Measurements from ENCODE around the gene CPEB4.

Gene CPEB4

DNA sequence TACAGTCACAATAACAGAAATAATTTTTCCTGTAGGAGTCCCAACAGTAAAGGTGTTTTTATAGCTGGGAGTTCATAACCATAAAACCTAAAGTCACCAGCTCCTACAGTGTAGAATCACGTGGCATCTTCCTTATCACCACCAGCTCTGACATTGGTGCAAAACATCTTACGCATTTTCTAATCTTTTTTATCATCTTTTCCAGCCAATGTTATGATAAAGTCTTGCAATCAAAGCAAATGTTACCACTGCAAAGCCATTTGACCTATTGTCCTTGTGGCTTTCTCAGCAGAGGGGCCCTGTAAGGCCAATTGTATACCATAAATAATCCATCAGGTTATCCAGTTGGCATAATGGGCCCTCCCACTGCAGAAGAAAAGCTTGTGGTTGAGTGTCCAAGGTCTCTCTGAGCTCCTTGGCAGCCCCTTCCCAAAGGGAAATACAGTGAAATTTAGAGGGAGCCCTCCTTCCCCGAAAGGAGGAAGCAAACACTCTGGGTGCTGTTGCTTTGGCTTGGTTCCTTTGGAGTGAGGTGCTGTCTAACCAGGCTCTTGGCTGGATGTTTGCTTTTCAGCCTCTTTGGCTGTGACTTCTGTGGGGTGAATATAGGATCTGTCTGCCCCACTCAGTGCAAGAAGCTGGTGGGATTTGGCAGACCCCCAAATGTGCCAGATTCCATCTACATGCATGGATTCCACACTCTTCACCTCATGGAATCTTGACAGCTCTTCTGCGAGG lies 29.3 kb upstream of the CPEB4 start:
- DNase-seq (ENCODE audit: low read depth in 3 of 3), result no peak

DNA sequence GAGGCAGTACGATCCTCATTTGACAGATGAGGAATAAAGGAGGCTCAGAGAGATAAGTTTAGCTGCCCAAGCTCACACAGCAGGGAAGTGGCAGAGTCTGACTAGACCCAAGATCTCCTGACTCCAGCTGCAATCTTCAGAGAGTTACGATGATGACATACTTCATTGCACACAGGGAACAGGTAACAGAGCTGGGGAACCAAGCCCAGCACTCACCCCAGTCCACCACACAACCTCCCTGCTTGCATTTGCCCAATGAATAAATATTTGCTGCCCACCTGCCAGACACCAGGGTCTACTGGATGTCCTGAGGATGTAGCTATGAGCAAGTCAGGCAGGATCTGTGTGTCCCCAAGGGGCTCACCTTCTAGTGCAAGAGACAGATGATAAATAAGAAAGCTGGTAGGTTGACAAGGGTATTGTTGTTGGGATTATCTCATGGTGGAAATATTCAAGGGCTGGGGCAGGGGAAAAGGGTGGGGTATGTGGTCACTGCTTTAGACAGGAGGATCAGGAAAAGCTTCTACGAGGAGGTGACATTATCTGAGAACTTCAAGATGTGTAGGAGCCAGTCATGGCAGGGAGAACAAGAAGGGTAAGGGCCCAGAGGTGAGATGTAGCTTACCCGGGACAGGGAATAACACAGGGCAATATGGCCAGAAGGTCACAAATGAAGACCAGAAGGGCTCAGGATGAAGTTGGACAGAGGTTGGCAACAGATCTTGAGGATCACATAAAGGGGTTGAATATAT lies 28.6 kb upstream of the CPEB4 start:
- DNase-seq (ENCODE audit: low read depth in 3 of 3), result no peak

- DNase-seq (ENCODE audit: low read depth in 3 of 3), result no peak
Measured at GRCh38 chr5:173862047-173862477, 26.1 kb upstream of the CPEB4 start.

DNA sequence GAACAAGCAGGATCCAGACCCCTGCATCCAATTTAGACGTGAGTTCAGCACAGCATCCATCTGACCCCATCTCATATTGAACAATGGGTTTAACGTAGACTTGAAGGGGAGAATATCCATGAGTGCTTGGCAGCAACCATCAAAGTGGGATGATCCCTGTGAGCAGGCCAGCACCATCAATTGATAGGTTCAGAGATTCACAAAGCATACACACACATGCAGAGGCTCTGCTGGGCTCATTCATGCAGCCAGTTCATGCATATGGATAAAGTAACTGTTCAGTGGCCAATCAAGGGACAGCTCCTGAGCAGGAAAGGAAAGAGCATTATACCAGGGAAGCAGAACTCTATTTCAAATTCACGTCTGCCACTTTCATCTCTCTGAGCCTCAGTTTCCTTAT lies 24.8 kb upstream of the CPEB4 start:
- DNase-seq (ENCODE audit: low read depth in 3 of 3), result no peak

DNA sequence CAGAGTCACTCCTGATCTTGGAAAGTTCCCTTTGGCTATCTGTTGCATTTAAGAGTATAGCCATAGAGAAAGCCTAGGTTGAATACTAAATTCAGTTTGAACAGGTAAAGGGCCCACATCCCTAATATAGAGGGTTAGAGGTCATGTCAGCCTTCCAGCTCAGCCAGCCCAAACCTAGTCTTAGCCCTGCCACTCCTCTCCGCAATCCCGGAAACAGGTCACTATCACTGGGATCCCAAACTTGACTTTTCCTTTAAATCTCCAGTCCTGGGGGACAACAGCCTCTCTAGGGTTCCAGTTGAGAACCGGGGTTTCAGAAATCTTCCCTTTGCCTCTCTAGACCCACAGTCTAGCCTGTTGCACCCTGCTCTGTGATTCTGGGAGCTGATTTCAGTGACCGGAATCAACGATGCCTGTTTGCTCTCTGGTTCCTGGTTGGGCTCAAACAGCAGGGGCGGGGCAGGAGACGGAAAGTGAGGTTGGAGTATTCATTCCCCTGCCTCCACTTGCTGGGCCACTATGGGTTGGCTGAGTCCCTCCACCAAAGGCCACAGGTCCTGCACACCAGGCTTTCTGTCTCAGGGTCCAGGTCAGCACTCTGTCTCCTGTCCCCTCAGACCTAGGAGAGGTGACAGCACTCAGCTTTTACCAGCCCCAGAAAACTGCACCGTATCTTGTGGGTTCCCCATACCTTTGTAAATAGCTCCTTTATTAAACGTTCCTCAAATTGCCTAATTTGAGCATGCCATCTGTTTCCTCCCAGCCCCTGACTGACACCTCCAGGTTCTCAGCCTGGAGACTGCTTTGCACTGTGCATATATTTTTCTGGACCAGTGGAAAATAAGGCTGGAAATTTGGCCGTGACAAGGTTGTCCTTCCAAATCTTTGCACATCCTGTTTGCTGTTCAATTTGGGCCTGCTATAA lies 23.8 kb upstream of the CPEB4 start:
- DNase-seq (ENCODE audit: low read depth in 3 of 3), result no peak

- DNase-seq (ENCODE audit: low read depth in 3 of 3), result no peak
Measured at GRCh38 chr5:173866243-173866857, 21.8 kb upstream of the CPEB4 start.

DNA sequence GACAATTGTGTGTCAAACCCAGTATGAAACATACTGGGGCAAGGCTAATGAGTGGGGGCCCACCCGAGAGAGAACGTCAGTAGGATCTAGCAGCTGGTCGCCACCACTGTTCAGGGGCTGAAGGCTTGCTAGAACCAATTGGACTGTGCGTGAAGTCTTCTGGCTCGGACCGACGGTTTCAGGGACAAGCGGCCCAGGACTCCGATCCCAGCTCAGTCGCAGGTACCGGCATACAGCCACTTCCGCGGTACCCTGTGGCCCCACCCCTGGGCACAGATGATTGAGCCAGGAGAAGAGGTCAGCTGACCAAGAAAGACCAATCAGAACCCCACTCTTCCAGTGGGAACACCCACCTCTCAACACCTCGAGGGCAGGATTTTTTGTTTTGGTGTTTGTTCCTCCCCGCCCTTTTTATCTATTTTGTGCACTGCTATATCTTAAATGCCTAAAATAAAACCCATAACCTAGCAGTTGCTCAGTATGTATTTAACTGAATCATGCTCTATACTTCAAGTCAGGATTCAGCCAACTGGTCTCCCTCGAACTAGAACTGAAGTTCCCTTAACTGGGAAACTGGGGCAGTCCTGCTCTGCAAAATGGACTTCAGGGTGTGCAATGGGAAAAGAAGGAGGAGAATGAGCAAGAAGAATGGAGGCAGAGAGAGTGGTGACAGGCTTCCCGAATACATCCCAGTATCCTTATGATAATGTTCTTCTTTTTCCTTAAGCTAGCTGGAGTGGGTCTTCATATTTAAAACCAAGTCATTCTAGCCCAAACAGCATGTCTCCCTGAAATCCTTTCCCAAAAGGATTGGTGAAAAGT lies 21.1 kb upstream of the CPEB4 start:
- DNase-seq (ENCODE audit: low read depth in 3 of 3), result no peak

DNA sequence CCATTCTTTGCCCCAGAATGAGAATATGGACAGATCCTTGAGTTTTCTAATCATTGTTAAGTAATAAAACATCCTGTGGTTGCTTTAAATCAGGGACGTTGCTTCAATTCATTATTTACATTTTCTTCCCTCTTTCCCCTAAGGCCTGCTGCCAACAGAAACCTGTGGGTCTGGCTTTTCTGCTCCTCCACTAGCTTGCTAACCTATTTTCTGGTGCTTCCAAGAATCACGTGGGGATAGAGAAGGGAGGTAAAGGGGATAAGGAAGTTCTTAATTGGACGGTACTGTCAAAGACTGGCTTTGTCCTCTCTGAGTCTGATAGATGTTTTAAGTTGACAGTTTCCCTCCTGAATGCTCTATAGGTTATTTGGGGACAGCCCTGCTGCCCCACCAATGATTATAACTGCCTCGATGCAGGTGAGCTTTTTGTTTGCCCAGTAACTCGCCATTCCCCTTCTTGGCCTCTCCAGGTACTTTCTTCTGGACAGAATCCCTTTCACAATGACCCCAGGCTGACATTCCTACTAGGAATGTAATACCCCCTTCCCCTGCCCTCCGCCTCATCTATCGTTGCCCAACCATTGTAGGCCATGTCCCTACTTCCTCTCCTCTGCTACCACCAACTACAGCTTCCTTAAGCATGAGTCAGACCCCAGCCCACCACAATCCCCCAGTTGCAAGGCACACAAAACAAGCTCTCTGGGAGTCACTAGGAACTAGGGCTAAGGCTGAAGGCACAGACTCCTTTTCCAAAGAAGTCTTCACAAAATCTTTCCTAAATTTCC lies 19.9 kb upstream of the CPEB4 start:
- DNase-seq (ENCODE audit: low read depth in 3 of 3), result no peak

- DNase-seq (ENCODE audit: low read depth in 3 of 3), result no peak
Measured at GRCh38 chr5:173869316-173869715, 18.8 kb upstream of the CPEB4 start.

GRCh38 chr5:173872957-173873305 lies 15.2 kb upstream of the CPEB4 start:
- no peak for DNase-seq (ENCODE audit: low read depth in 3 of 3)

- no peak for DNase-seq (ENCODE audit: low read depth in 3 of 3)
Measured at GRCh38 chr5:173873306-173873922, 14.7 kb upstream of the CPEB4 start.

- no peak for DNase-seq (ENCODE audit: low read depth in 3 of 3)
Measured at GRCh38 chr5:173875189-173875588, 13.0 kb upstream of the CPEB4 start.

DNA sequence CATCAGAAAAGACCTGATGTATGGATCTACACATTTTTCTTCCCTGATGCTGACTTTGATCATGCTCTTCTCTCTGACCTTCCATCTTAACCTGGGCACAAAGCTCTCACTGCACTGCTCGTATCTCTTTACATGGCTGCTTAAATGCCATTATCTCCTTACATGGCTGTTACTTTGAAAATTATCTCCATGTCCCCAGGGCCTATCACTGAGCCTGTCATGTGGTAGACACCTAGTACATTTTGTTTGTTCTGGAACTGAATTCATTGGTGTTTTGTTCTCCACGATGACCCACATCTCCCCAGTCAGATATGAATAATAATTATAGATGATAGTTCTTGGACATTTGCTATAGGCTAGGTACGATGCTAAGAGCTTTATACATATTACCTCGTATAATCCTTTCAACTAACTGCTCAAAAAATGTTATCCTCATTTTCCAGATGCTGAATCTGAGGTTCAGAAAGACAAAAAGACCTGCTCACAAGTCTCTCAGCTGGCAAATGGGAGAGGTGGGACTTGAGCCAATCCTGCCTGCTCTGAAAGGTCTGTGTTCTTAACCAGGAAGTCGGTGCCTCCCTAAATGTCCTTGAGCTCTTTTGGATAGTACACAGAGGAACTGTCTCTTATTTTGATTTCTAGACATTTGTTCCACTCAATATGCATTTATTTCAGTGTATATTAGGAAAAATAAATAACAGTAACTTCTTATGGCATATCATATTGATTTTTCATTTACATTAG lies 9.8 kb upstream of the CPEB4 start:
- no peak for DNase-seq (ENCODE audit: low read depth in 3 of 3)

GRCh38 chr5:173880306-173880985 lies 7.7 kb upstream of the CPEB4 start:
- no peak for DNase-seq (ENCODE audit: low read depth in 3 of 3)

DNA sequence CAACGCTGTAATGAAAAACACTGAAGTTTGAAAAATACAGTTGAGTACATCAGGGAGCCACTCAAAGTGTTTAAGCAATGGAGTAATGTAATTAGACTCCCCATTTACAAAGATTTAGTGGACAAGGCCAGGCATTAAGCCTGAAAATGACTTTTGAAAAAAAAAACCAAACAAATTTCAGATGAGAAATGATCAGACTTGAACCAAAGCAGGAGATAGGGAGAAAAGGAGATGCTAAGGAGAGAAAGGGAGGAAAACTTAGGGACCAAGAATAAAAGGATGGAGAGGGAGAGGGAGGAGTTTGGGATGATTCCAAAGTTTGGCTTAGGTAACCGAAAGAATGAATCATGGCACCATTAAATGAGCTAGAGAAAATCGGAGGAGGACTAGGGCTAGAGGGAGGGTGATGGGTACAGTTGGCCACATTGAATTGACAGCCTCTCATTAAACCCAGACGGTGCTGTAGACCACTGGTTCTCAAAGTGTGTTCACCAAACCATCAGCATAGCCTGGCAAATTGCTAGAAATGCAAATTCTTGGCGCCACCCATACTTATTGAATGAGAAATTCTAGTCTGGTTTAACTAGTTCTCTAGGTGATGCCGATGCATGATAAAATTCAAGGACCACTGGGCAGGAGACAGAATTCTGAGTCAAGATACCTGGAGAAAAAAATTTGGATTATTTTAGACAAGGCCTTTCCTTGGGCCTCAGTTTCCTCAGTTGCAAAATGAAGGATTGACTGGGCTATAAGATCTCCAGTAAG lies 6.2 kb upstream of the CPEB4 start:
- no peak for DNase-seq (ENCODE audit: low read depth in 3 of 3)

GRCh38 chr5:173882632-173883031 lies 5.5 kb upstream of the CPEB4 start:
- DNase-seq (ENCODE audit: low read depth in 3 of 3), result no peak

- no peak for DNase-seq (ENCODE audit: low read depth in 3 of 3)
Measured at GRCh38 chr5:173883347-173883924, 4.7 kb upstream of the CPEB4 start.

Measured in stimulated activated CD4-positive, alpha-beta T cell treated with anti-CD3 and anti-CD28 coated beads, TNF-alpha, amount 100 ng/mL, for 4 hours (primary cell).